Keratinocyte (primary cell): Measurements from ENCODE around the gene CLTB. TPM values are rescaled to one million over a fixed set of nuclear protein-coding genes. Genes with fewer than 3 reads are reported as not detected.

Experiments
- DNase-seq: peaks from one replicate; pipeline ENCODE4 v3.0.0-alpha.2; 2011; ENCODE audit warnings: low read depth, missing footprints, low spot score
- FAIRE-seq: peaks from 2 replicates; lab custom pipeline; 2011; peaks lifted over from hg19 to GRCh38; lab: Jason Lieb, UNC
- H2AFZ ChIP-seq: 2 replicates; pipeline ENCODE4 v1.6.0; 2012; ENCODE audit warnings: low read length, control low read depth, inconsistent platforms; ENCODE audit not compliant: control insufficient read depth
- H3K27ac ChIP-seq: 2 replicates; pipeline ENCODE4 v1.5.1; 2011; ENCODE audit warnings: low read length; ENCODE audit not compliant: control insufficient read depth, insufficient read depth
- H3K27me3 ChIP-seq: 3 replicates; pipeline ENCODE4 v1.6.0; 2011; ENCODE audit warnings: low read length; ENCODE audit not compliant: control insufficient read depth, insufficient read depth; ENCODE audit errors: extremely low read depth
- H3K36me3 ChIP-seq, 2 experiments: 2 replicates in 1 of 2; 3 replicates in 1 of 2; pipeline ENCODE4 v1.5.1; 2011; ENCODE audit warnings: low read length in 2 of 2, mild to moderate bottlenecking in 1 of 2; ENCODE audit not compliant: control insufficient read depth in 2 of 2, insufficient read depth in 2 of 2; ENCODE audit errors: extremely low read depth in 1 of 2
- H3K4me1 ChIP-seq: 3 replicates; pipeline ENCODE4 v1.5.1; 2011; ENCODE audit warnings: low read length; ENCODE audit not compliant: control insufficient read depth, insufficient read depth; ENCODE audit errors: extremely low read depth
- H3K4me2 ChIP-seq: 3 replicates; pipeline ENCODE4 v1.6.0; 2011; ENCODE audit warnings: low read depth, low read length; ENCODE audit not compliant: control insufficient read depth, insufficient read depth; ENCODE audit errors: extremely low read depth
- H3K4me3 ChIP-seq, 3 experiments: fragments of 200-600 bp in 1 of 3; sonication (generic) in 1 of 3; 2 replicates in 2 of 3; 3 replicates in 1 of 3; pipeline ENCODE4 v1.5.1; 2011 to 2016; ENCODE audit warnings: low read length in 3 of 3, mild to moderate bottlenecking in 3 of 3, control low read depth in 2 of 3, inconsistent platforms in 1 of 3, low read depth in 1 of 3, mixed read lengths in 1 of 3, mixed run types in 1 of 3, moderate library complexity in 1 of 3; ENCODE audit not compliant: control insufficient read depth in 2 of 3, insufficient read depth in 2 of 3; ENCODE audit errors: extremely low read depth in 1 of 3
- H3K79me2 ChIP-seq: 2 replicates; pipeline ENCODE4 v1.6.0; 2012; ENCODE audit warnings: low read length; ENCODE audit not compliant: control insufficient read depth, insufficient read depth
- H3K9ac ChIP-seq: 3 replicates; pipeline ENCODE4 v1.6.0; 2011; ENCODE audit warnings: low read length; ENCODE audit not compliant: control insufficient read depth, insufficient read depth; ENCODE audit errors: extremely low read depth
- H3K9me1 ChIP-seq: 3 replicates; pipeline ENCODE4 v1.6.0; 2011; ENCODE audit warnings: low read length; ENCODE audit not compliant: control insufficient read depth, insufficient read depth; ENCODE audit errors: extremely low read depth
- H3K9me3 ChIP-seq: 2 replicates; pipeline ENCODE4 v1.5.1; 2012; ENCODE audit warnings: low read depth, low read length; ENCODE audit not compliant: control insufficient read depth
- H4K20me1 ChIP-seq: 3 replicates; pipeline ENCODE4 v1.6.0; 2011; ENCODE audit warnings: low read length; ENCODE audit not compliant: control insufficient read depth, insufficient read depth; ENCODE audit errors: extremely low read depth
- EZH2 ChIP-seq: IDR thresholded peaks from one replicate; pipeline ENCODE4 v1.6.1; 2012; ENCODE audit warnings: inconsistent platforms, mild to moderate bottlenecking, low read length, moderate library complexity
- dilution Hi-C: fragments of 300-500 bp; cut with MboI; formaldehyde crosslinking; loops from one replicate; pipeline ENCODE4 v1.7.0; 2020; ENCODE audit warnings: low sequenced_read_pairs; ENCODE audit not compliant: extremely low pct_ligation_motif_present
- polyA plus RNA-seq, 5 experiments: library from polyadenylated mRNA; depleted of rRNA in 3 of 5; stranded (reverse) in 3 of 5; stranded (forward) in 1 of 5; unstranded in 1 of 5; fragments of >200 nt; gene quantifications; 1 replicate in 1 of 5; 2 replicates in 3 of 5; 3 replicates in 1 of 5; pipeline versions ENCODE4 v1.2.1 to v1.2.3, GENCODE V29; 2011 to 2012; ENCODE audit warnings: missing spikeins in 2 of 5, low read depth in 1 of 5, low replicate concordance in 1 of 5
- TF ChIP-seq, protein P1 (sequence below), 3 experiments: IDR thresholded peaks in 1 of 3; conservative IDR thresholded peaks in 1 of 3; optimal IDR thresholded peaks in 1 of 3; 2 replicates in 2 of 3; 3 replicates in 1 of 3; pipeline versions ENCODE3 to v1.5.1; 2011; ENCODE audit warnings: low read length in 3 of 3, mild to moderate bottlenecking in 3 of 3, moderate library complexity in 2 of 3, control low read depth in 1 of 3, inconsistent platforms in 1 of 3; ENCODE audit not compliant: insufficient read depth in 2 of 3; ENCODE audit errors: extremely low read depth in 1 of 3

The CLTB gene
- polyA plus RNA-seq, 1 donor (not counting 4 experiments of a cell fraction or from before 2014, with no cell fraction given): 326 TPM

GRCh38 chr5:176436656-176437055 is 20.3 kb upstream of the CLTB start:
- TF ChIP-seq EZH2: no peak
- TF ChIP-seq, protein P1, sequence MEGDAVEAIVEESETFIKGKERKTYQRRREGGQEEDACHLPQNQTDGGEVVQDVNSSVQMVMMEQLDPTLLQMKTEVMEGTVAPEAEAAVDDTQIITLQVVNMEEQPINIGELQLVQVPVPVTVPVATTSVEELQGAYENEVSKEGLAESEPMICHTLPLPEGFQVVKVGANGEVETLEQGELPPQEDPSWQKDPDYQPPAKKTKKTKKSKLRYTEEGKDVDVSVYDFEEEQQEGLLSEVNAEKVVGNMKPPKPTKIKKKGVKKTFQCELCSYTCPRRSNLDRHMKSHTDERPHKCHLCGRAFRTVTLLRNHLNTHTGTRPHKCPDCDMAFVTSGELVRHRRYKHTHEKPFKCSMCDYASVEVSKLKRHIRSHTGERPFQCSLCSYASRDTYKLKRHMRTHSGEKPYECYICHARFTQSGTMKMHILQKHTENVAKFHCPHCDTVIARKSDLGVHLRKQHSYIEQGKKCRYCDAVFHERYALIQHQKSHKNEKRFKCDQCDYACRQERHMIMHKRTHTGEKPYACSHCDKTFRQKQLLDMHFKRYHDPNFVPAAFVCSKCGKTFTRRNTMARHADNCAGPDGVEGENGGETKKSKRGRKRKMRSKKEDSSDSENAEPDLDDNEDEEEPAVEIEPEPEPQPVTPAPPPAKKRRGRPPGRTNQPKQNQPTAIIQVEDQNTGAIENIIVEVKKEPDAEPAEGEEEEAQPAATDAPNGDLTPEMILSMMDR (optimal IDR thresholded peaks at IDR 0.05 in 1 of 3, IDR thresholded peaks at IDR 0.05 in 1 of 3, conservative IDR thresholded peaks at IDR 0.05 in 1 of 3; ENCODE audit: extremely low read depth in 1 of 3, insufficient read depth in 2 of 3, low read length in 3 of 3): no peak
- peak overlapping the region; percentile 58 for H3K4me2 ChIP-seq
- no peak overlapping the region for H3K9ac ChIP-seq
- dilution Hi-C loops: no loop called here
- H3K27ac ChIP-seq: peak overlapping the region; percentile 26
- H3K4me1 ChIP-seq: peaks cover 9% of the 10 kb centered on the region
- no peak overlapping the region for H3K4me3 ChIP-seq
- H3K79me2 ChIP-seq: no peaks in the 10 kb centered on the region
- H3K27me3 ChIP-seq: no peaks in the 10 kb centered on the region
- no peaks in the 10 kb centered on the region for H3K36me3 ChIP-seq
- no peaks in the 10 kb centered on the region for H3K9me3 ChIP-seq
- H3K9me1 ChIP-seq: no peaks in the 10 kb centered on the region
- FAIRE-seq: peak; percentile 57
- DNase-seq: no peak
- H4K20me1 ChIP-seq: no peaks in the 10 kb centered on the region
- peak overlapping the region; percentile 7 for H2AFZ ChIP-seq

DNA sequence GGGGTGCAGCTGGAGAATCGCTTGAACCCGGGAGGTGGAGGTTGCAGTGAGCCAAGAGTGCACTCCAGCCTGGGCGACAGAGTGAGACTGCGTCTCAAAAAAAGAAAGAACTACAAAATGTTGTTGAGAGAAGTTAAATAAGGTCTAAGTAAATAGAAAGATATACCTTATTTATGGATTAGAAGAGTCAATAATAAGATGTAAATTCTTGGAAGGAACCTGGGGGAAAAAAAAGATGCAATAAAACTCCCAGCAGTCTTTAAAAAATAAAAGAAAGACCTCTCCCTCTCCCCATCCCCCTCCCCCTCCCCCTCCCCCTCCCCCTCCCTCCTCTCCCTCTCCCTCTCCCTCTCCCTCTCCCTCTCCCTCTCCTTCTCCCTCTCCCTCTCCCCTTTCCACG is 16.4 kb upstream of the CLTB start:
- Histone ChIP-seq H3K36me3 (no peaks in the 10 kb centered on the region), H3K4me2 (no peak overlapping the region), H2AFZ (no peak overlapping the region), H3K27ac (no peak overlapping the region), H3K9ac (no peak overlapping the region), H3K9me3 (no peaks in the 10 kb centered on the region), H3K27me3 (no peaks in the 10 kb centered on the region), H3K4me3 (no peak overlapping the region), H3K4me1 (peaks cover 9% of the 10 kb centered on the region), H3K9me1 (no peaks in the 10 kb centered on the region), H4K20me1 (no peaks in the 10 kb centered on the region), H3K79me2 (no peaks in the 10 kb centered on the region)
- dilution Hi-C loops: no loop called here
- TF ChIP-seq, protein P1 (optimal IDR thresholded peaks at IDR 0.05 in 1 of 3, IDR thresholded peaks at IDR 0.05 in 1 of 3, conservative IDR thresholded peaks at IDR 0.05 in 1 of 3; ENCODE audit: extremely low read depth in 1 of 3, insufficient read depth in 2 of 3, low read length in 3 of 3): no peak
- TF ChIP-seq EZH2: no peak
- DNase-seq (no peak), FAIRE-seq (no peak)
